HPDE6-E6E7 (cell line): ENCODE measurements around the gene ADAM19.
"Not testable (repeated sequence)": the region's sequence is repeated elsewhere in the genome, so short reads cannot be mapped to it uniquely, and the experiment has no call there.

Source experiments
- DNase-seq: peaks from one replicate; pipeline ENCODE4 v3.0.0; 2011; ENCODE audit warnings: missing footprints; ENCODE audit errors: extremely low spot score

ADAM19 gene

DNA sequence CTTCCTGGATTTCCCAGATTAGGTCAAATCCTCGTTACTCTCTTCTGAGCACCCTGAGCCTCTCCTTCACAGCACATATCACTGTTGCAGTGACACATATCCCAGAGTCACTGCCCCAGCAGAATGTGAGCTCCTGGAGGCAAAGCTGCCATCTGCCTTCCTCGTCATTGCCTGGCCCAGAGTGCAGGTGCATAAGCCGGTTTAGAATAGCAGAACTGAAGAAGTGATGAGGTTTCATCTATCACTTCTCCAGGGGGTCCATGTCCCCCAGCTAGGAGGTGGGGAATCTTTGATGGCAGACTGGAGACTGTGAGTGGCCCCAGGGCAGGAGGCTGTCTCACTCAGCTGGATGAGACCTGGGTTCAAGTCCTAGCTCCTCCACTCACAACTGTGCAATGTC lies 89.8 kb downstream of the ADAM19 start:
- DNase-seq: no peak

DNA sequence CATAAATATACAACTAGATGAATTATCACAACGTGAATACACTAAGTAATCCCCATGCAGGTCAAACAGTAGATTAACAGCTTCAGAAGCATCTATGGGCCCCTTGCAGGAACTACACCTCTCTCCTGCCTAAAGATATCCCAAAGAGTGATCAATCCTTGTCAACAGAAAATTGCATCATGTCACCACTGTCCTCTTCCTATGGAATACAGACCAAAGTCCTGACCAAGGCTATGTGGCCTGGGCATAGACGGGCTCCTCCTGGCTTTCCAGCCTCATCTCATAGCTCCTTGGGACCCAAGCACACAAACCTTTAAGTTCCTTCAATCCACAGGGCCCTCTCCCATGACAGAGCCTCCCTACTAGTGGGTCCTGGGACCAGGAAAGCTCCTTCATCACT lies 90.2 kb downstream of the ADAM19 start:
- no peak for DNase-seq

DNA sequence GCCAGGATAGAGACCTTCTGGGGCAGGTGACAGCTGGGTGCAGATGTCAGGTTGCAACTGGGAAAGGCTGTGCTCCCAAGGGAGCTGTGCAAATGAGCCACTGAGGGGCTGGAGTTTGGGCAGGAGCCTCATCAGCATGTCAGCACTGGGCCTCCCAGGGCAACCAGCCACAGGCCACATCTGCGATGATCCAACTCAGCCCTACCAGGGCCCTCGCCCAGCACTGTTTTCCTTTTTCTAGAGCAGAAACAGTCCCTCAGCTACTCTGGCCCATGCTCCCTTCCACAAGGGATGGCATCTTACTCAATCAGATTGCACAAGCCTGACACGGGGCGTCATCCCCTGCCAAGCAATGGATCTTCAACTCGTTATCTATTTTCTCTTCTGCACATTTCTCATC lies 90.8 kb downstream of the ADAM19 start:
- no peak for DNase-seq

DNA sequence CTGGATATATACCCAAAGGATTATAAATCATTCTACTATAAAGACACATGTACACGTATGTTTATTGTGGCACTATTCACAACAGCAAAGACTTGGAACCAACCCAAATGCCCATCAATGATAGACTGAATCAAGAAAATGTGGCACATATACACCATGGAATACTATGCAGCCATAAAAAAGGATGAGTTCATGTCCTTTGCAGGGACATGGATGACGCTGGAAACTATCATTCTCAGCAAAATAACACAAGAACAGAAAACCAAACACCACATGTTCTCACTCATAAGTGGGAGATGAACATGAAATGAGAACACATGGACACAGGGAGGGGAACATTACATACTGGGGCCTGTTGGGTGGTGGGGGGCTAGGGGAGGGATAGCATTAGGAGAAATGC lies 92.9 kb downstream of the ADAM19 start:
- DNase-seq: not testable (repeated sequence)

GRCh38 chr5:157481666-157482065 lies 93.9 kb downstream of the ADAM19 start:
- no peak for DNase-seq

DNA sequence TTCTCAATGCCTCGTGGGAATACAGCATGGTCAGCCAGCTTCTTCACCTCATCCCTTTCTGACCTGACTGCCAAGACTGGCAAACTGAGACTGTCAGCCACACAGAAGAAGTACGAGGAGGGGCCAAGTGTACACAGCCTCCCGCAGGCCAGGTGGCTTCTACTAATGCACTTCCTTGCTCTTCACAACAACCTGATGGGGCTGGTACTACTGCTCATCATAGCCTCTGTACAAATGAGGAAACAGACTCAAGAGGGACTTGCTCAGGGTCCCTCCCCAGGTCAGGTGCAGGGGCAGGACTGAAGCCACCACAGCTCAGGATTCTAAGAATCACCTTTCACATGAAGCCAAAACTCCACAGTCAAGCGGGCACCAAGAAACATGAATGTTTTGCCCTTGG lies 94.3 kb downstream of the ADAM19 start:
- DNase-seq: no peak

- no peak for DNase-seq
Measured at GRCh38 chr5:157479612-157480510, 95.7 kb downstream of the ADAM19 start.

GRCh38 chr5:157479166-157479565 lies 96.4 kb downstream of the ADAM19 start:
- no peak for DNase-seq

DNA sequence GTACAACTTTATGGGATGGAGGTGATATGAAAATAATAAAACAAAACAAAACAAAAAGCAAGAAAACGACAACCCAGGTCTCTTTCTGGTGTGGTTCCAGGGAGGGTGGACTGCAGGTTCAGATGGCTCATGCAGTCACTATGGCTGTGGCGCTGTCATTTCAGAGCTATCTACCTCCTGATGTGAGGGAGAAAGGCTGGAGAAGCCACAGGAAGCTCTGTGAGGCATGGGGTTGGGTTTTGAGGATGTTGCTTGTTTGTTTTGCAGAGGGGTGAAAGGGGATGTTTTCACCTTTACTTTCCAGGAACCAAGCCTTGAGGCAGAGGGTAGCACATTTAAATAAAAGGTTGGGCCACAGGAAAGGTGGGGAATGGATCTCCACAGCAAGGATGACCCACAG lies 96.8 kb downstream of the ADAM19 start:
- no peak for DNase-seq

DNA sequence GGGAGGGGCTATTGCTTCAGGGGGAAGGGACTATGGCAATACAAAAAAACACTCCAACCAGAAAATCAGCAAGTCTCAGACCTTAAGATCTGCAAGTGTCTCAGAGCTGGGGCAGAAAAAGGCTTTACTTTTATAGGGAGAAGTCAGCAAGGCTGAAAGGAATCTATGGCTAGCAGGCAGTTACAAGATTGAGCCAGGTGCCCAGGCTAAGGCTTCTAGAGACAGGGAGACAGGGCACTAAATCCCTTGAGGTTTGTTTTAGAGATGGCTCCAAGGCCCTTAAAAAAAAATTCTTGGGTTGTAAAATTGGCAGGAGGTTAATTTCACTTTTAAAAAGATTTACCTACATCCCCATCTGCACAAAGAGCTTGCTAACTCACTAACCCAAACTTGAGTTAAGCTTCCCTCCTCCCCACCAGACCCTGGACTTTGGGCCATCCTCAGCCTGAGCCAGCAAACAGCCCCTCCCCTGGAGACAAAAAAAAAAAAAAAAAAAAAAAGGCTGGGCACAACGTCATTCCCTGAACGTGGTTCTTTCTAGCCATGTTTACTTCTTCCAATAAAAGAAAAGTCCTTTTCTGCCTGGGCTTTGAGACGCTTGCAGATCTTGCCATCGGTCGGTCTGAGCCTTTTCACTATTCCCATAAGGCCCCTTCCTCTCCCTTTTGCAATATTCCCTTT lies 97.6 kb downstream of the ADAM19 start:
- DNase-seq: no peak

DNA sequence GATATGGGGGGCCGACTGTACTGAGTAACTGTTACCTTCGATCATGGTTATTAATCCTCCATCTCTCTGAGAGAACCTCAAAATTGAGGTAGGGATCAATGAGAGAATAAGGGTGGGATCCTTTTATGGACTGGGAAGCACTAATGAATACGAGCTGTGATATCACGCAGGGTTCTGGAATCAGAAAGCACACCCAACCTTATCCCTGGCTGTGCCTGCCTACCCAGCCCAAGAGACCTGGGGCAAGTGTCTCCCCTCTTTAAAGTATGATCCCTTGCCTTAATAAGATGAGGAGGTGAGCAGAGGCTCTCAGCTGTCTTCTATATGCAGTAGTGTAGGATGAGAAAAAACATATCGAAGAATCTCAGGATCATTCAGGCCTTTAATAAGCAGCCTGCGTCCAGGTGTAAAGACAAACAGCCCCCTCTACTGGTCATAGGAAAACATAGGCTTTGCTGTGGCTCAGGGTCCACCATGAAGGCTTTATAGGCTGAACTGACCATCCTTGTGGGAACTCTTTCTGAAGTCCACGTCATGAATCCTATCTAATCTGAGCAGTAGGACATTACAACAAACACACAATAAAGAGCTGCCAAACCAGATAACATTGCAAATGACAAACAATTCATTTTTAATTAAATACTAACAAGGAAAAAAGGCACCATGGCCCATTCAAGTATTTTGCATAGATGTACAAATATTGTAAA lies 98.7 kb downstream of the ADAM19 start:
- peak; percentile 79 for DNase-seq

DNA sequence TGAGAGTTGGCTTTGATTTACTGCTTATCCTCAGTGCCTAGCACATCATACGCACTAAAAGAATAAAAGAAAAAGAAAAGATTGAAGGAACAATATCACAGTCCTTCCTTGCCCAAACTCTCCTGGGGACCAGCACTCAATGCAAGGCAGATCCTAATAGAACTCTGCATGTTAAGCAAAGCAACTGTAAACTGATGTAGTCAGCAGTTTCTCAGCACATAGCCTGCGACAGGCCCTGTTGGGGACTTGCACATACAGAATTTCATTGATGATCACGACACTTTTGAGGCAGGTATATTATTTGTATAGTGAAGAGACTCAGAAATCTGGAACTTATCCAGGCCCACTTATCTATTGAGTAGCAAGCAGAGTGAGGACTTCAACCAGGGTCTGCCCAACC lies 100.1 kb downstream of the ADAM19 start:
- DNase-seq: no peak

DNA sequence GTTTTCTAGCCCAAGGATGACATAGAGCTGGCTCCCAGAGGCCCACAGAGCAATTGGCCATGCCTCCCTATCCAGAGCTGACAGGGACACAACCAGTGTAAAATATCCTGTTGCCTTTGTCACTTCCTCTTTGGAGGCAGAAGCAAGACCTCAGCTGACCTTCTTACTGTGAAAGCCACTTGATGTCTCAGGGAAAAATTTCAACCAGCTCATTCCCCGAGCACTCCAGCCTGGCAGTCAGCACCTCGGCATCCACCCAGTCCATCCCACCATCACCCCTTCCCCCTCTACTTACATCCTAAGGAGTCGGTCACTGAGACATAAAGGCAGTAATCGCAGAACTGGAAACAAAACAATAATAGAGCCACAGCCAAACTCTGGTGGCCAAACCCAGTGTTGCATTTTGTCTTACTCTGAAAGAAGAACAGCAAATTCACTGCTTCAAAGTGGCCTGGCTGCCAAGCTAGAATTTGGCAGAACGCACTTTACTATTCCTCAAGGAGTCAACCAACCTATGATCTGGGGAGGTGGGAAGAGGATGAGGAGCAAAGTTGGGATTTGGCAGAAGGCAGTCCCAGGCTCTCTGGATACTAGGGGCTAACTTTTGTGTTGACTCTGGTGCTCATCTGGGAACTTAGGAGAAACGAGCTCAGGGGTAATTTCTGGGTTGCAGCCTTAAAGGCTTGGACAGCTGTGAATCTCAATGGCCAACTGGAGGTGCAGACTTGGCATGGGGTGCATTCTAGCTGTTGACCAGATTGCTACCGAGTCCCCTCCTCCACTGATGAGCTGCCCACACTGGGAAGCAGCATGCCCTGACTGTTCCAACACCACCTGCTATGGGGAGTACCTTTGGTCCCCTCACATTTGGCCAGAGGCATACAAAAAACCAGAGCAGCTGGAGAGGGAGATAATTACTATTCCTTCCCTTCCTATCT lies 101.9 kb downstream of the ADAM19 start:
- DNase-seq: no peak

DNA sequence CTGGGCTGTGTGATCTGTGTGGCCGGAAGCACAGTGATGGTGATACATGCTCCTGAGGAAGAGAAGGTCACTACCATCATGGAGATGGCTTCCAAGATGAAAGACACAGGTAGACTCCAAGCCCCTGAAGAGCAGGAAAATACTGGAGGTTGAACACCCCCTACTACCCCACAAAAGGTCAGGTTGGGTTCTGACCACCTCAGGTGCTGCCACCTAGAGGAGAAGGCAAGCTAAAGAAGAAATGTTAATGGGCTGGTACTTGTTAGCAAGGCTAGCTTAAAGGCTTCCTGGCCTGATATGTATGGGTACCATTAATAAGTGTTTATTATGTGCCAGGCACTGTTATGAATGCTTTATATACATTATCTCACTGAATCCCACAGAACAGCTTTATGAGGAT lies 103.9 kb downstream of the ADAM19 start:
- peak; percentile 42 for DNase-seq

GRCh38 chr5:157470631-157471030 lies 104.9 kb downstream of the ADAM19 start:
- no peak for DNase-seq

GRCh38 chr5:157469687-157470086 lies 105.9 kb downstream of the ADAM19 start:
- DNase-seq: no peak

- DNase-seq: no peak
Measured at GRCh38 chr5:157469073-157469472, 106.5 kb downstream of the ADAM19 start.

GRCh38 chr5:157468293-157468965 lies 107.1 kb downstream of the ADAM19 start:
- no peak for DNase-seq

- DNase-seq: peak; percentile 81
Measured at GRCh38 chr5:157464519-157465171, 110.9 kb downstream of the ADAM19 start.
